Choroid plexus epithelial cell (primary cell): ENCODE data around the gene GPR37L1.
A peak's percentile ranks its signal among the peaks of the same experiment; 100 is the strongest.
"Not testable (repeated sequence)": the region's sequence is repeated elsewhere in the genome, so short reads cannot be mapped to it uniquely, and the experiment has no call there.

Experiments
- DNase-seq: peaks from one replicate; pipeline ENCODE4 v3.0.0-alpha.2; 2010; ENCODE audit warnings: low read depth
- H3K4me3 ChIP-seq: 2 replicates; pipeline ENCODE4 v1.5.1; 2011; ENCODE audit warnings: low read depth, mild to moderate bottlenecking, control low read depth, low read length, moderate library complexity
- CTCF ChIP-seq: conservative IDR thresholded peaks from 2 replicates; pipeline ENCODE4 v1.5.1; 2011; ENCODE audit warnings: low read depth, mild to moderate bottlenecking, control low read depth, inconsistent platforms, low read length, moderate library complexity

GPR37L1 gene

GRCh38 chr1:202144402-202145067, 21.8 kb downstream of the GPR37L1 start, which contains the start of gene ARL8A:
Gene ARL8A (minus strand): TSS chr1:202144737. CDS start chr1:202144572, 165 bp downstream.
- no peak for TF ChIP-seq CTCF
- no peak for DNase-seq
- H3K4me3 ChIP-seq = peak within 1 kb of the TSS; percentile 82

DNA sequence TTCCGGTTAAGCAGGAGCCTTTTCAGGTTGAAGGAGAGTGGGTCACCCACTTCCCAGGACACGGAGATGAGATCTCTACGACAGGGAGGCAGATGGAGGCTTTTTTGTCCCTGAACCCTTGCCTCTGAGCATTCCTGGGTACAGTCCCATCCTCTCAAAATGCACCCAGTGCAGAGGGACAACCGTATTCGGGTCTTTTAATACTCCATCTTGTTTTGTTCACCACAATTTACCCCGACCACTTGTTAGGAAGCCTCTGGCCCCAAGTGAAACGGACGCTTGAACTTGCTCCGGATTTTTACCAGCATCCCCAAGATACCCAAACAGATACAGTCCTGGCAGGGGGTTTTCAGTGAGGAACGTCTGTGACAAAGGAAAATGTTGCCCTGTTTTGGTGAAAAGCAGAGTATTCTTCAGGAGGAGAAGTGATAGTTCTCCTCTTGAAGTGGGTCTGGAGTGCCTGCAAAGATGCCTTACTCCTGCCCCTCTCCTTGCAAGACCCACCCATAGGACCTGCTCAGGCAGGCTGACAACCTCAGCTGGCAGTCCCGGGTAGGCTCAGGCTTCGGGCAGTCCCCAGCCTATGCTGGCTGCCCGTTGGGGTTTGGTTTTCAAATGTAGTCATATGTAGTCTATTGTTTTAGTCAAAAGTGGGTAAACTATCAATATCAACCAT, 22.5 kb downstream of the GPR37L1 start:
- DNase-seq = no peak
- TF ChIP-seq CTCF = no peak
- peak overlapping the region; percentile 82 for H3K4me3 ChIP-seq

DNA sequence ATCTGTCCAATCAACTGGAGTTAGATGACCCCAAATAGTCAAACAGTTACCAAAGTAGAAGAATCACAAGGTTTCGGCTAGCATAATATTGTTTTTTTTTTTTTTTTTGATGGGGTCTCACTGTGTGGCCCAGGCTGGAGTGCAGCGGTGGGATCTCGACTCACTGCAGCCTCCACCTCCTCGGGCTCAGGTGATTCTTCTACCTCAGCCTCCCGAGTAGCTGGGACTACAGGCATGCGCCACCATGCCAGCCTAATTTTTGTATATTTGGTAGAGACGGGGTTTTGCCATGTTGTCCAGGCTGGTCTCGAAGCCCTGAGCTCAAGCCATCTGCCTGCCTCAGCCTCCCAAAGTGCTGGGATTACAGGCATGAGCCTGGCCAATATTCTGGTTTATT, 23.0 kb downstream of the GPR37L1 start:
- not testable (repeated sequence) for H3K4me3 ChIP-seq, DNase-seq

- no peak overlapping the region for H3K4me3 ChIP-seq
- DNase-seq = no peak
- no peak for TF ChIP-seq CTCF
These were observed 23.6 kb downstream of the GPR37L1 start for GRCh38 chr1:202146279-202146678.

DNA sequence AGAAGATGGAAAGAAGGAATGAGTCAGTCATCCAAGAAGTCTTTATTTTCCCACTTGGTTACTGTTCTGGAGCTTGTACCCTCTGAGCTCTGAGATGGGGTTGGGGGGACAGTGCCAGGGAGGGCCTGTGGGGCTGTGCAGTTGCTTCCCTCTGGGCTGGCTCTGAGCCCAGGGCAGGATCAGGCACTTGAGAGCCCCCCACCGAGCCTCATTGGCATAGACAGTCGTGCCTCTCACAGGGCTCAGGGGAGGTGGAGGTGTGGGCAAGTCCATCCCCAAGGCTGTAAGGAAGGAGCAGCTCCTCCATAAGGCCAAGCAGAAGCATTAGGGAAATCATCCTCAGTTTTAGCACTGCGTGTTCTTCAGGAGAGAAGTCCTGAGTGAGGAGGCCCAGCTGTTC, 24.3 kb downstream of the GPR37L1 start:
- no peak for TF ChIP-seq CTCF
- H3K4me3 ChIP-seq = no peak overlapping the region
- no peak for DNase-seq

- DNase-seq = no peak
- no peak for TF ChIP-seq CTCF
These were observed 25.7 kb downstream of the GPR37L1 start for GRCh38 chr1:202148391-202148790.

DNA sequence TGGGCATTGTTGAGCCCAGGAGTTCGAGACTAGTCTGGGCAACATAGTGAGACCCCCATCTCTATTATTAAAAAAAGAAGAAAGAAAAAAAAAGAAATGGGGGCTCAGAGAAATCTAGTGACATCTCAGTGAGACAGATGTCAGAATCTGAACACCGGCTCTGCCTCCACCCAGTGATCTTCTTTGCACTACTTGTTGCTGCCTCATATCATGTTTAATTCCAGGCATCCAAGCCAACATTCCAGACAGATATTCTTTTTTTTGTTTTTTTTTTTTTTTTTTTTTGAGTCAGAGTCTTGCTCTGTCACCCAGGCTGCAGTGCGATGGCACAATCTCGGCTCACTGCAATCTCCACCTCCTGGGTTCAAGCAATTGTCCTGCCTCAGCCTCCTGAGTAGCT, 26.8 kb downstream of the GPR37L1 start:
- DNase-seq = no peak
- no peak for TF ChIP-seq CTCF
- no peak overlapping the region for H3K4me3 ChIP-seq

More at GRCh38 chr1:202148391-202148790, 25.7 kb downstream of the GPR37L1 start:
- no peak overlapping the region for H3K4me3 ChIP-seq
